Measurements from ENCODE around the gene PRDX1.
A peak's percentile ranks its signal among the peaks of the same experiment; 100 is the strongest.

PRDX1 gene

GRCh38 chr1:45521413-45522323 lies at the start of gene PRDX1:
Gene PRDX1 (minus strand): TSS chr1:45521884. CDS start chr1:45519043, 2,841 bp downstream.
- FAIRE-seq: no peak
- peak; percentile 87 for DNase-seq (ENCODE audit: insufficient read length, low spot score)

- no peak for FAIRE-seq
- no peak for DNase-seq (ENCODE audit: insufficient read length, low spot score)
Measured at GRCh38 chr1:45570631-45571030, 48.9 kb upstream of the PRDX1 start.

- DNase-seq (ENCODE audit: insufficient read length, low spot score) (peak; percentile 51), FAIRE-seq (no peak)
Measured at GRCh38 chr1:45569962-45570581, 48.4 kb upstream of the PRDX1 start.

GRCh38 chr1:45569571-45569961 lies 47.9 kb upstream of the PRDX1 start:
- no peak for DNase-seq (ENCODE audit: insufficient read length, low spot score)
- FAIRE-seq: no peak

- DNase-seq (ENCODE audit: insufficient read length, low spot score) (no peak), FAIRE-seq (no peak)
Measured at GRCh38 chr1:45568421-45568820, 46.7 kb upstream of the PRDX1 start.

GRCh38 chr1:45567911-45568310 lies 46.2 kb upstream of the PRDX1 start:
- no peak for FAIRE-seq
- no peak for DNase-seq (ENCODE audit: insufficient read length, low spot score)

- DNase-seq (ENCODE audit: insufficient read length, low spot score) (no peak), FAIRE-seq (no peak)
Measured at GRCh38 chr1:45566722-45567121, 45.0 kb upstream of the PRDX1 start.

GRCh38 chr1:45563843-45564242 lies 42.2 kb upstream of the PRDX1 start:
- DNase-seq (ENCODE audit: insufficient read length, low spot score) (no peak), FAIRE-seq (no peak)

GRCh38 chr1:45557422-45557944 lies 35.8 kb upstream of the PRDX1 start:
- DNase-seq (ENCODE audit: insufficient read length, low spot score): no peak
- no peak for FAIRE-seq

- FAIRE-seq (no peak), DNase-seq (ENCODE audit: insufficient read length, low spot score) (no peak)
Measured at GRCh38 chr1:45554198-45554597, 32.5 kb upstream of the PRDX1 start.

GRCh38 chr1:45552331-45552730 lies 30.6 kb upstream of the PRDX1 start:
- no peak for FAIRE-seq
- no peak for DNase-seq (ENCODE audit: insufficient read length, low spot score)

GRCh38 chr1:45551684-45552083 lies 30.0 kb upstream of the PRDX1 start:
- DNase-seq (ENCODE audit: insufficient read length, low spot score) (no peak), FAIRE-seq (no peak)

GRCh38 chr1:45550401-45551351 lies 29.0 kb upstream of the PRDX1 start, which contains the start of gene AKR1A1:
Gene AKR1A1 (plus strand): TSS chr1:45550826. CDS start chr1:45561795, 10,969 bp downstream.
- FAIRE-seq: no peak
- peak; percentile 81 for DNase-seq (ENCODE audit: insufficient read length, low spot score)

- DNase-seq (ENCODE audit: insufficient read length, low spot score): no peak
- FAIRE-seq: no peak
Measured at GRCh38 chr1:45545553-45546310, 24.0 kb upstream of the PRDX1 start.

- no peak for DNase-seq (ENCODE audit: insufficient read length, low spot score)
Measured at GRCh38 chr1:45545019-45545493, 23.4 kb upstream of the PRDX1 start.

GRCh38 chr1:45544530-45544929 lies 22.8 kb upstream of the PRDX1 start:
- DNase-seq (ENCODE audit: insufficient read length, low spot score) (no peak), FAIRE-seq (no peak)

More at GRCh38 chr1:45545019-45545493, 23.4 kb upstream of the PRDX1 start:
- FAIRE-seq: no peak

- FAIRE-seq (no peak), DNase-seq (ENCODE audit: insufficient read length, low spot score) (no peak)
Measured at GRCh38 chr1:45543581-45544417, 22.1 kb upstream of the PRDX1 start.

GRCh38 chr1:45542591-45542990 lies 20.9 kb upstream of the PRDX1 start:
- FAIRE-seq: no peak
- DNase-seq (ENCODE audit: insufficient read length, low spot score): no peak

- no peak for DNase-seq (ENCODE audit: insufficient read length, low spot score)
- no peak for FAIRE-seq
Measured at GRCh38 chr1:45541193-45541592, 19.5 kb upstream of the PRDX1 start.
